Non-pigmented ciliary epithelial cell (primary cell): ENCODE results near the gene ZNF277.

Source experiments
- DNase-seq: peaks from one replicate; pipeline ENCODE4 v3.0.0-alpha.2; 2010; ENCODE audit warnings: low read depth

Gene ZNF277

DNA sequence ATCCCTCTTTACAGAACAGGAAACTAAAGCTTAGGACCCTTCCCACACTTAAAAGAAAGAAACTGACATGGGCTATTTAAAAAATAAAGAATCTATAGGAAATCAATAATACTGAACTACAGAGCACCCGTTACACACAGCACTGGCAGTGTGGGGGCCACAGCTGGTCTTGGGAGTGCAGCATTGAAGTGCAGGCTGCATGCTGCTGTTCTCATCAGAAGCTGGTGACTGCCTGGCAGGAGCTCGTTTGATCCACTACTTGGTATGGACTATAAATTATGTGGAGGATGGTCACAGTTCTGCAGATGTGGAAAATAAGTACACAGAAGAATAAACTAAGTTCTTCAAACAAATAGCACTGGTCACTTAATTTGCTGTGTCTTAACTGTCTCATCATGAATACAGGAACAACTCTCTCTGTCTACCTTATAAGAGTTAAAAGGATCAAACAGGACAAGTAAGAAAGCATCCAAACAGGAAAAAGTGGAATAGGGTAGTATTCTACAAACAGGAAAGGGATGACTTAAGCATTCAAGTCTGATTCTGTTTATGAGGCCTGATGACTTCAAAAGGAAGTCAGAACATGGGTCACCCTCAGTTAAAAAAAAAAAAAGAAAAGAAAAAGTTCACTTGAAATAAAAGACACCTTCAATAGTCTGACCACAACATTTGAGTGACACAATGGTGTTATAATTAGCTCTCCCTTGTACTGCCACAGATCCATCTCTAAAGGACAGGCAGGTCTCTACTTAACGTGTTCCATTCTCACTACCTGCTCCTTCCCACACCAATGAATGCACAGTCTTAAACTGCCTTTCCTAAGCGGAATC lies 21.3 kb upstream of the ZNF277 start:
- no peak for DNase-seq

DNA sequence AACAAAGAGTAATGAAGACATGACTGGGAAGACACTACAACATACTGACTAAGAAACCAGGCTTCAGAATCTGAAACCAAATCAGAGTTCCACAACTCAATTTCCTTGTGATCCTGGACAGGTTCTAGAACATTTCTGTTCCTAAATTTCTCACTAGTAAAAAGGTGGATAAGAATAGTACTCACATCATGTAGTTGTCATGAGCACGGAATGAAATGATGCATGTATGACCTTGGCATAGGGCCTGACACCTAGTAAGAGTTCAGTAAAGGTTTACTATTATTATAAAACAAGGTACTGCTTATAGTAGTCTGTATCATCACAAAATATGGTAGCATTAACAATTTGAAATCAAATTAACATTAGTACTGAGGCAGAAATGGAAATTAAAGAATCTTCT lies 20.2 kb upstream of the ZNF277 start:
- DNase-seq: no peak

DNA sequence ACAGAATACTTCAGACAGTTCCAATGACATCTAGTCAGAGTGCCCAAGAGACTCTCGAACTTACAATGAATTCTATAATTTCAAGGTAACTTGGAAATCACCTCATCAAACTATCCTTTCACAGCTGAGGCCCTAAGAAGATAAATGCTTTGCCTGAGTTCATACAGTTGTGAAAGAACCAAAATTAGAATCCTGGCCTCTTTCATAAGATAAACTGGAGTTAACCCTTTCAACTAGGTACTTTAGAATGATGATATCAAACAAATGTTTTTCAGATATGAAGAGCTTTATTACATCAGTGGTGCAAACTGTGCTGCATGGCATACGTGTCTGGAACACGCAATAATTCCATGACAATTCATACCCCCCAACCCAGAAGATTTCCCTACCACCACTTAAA lies 18.2 kb upstream of the ZNF277 start:
- no peak for DNase-seq

DNA sequence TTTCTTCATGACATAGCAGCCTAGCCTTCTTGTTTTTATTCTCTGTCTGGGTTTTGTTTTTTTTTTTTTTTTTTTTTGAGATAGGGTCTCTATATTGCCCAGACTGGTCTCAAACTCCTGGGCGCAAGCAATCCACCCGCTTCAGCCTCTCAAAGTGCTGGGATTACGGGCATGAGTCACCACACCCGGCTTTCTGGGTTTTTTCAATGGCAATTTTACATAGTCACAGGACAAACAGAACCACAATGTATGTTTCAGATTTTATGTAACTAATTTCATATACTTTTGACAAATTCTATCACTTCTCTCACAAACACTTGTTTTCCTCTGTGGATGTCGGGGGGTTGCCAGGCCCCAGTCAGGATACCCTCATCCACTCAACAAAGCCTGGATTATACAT lies 16.8 kb upstream of the ZNF277 start:
- no peak for DNase-seq

DNA sequence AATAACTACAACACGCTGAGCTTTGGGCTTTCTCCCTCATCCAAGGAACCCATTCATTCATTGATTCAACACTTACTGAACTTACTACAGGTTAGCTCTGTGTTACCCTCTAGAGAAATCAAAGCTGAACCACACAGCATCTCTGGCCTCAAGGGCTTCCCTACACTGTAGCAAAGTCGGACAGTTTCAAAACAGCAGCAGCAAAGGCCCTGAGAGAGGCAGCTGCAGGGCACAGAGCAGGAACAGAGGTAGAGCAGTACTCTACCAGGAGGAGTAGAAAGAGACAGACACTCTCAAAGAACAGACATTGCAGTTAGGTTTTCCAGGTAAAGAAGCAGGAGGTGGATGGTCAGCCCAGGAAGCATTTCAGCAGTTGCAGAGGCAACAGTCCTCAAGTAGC lies 16.4 kb upstream of the ZNF277 start:
- DNase-seq: no peak

DNA sequence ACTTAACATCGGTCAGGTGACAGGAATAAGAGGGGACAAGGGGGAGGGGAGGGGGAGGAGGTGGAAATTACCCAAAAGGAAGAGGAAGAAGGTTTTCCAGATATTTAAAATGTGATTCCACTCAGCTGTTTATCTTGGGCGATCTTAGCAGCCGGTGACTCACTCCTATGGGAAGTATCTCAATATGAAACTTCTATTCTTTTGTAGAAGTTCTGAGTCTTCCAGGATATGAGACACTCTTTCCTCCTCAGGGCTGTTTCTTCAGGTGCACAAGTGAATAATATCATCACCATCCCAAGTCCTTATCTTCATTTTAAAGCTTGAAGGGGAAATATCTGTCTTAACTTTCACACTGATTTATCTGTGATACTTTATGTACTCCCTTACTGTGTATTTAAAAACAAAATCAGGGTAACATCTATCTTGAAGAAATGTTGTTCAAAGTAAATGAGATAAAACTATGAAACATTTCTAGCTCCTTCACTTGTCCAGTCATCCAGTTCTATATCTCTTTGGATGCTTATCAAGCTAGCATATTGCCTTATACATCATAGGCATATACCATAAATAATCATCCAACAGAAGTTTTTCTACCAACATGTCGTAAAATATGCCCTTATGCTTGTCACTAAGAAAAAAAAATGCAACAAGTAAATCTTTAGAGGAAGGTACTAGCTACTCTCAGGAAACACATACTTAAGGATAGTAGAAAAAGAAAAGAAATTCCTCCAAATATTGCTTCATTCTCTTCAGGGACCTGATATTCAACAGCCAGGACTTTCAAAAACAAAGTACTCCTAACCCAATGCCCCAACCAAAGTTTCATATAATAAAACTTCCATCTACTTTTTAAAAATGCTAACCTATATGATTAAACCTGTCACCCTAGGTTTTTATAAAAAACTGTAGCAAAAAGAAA lies 14.0 kb upstream of the ZNF277 start:
- DNase-seq: no peak

DNA sequence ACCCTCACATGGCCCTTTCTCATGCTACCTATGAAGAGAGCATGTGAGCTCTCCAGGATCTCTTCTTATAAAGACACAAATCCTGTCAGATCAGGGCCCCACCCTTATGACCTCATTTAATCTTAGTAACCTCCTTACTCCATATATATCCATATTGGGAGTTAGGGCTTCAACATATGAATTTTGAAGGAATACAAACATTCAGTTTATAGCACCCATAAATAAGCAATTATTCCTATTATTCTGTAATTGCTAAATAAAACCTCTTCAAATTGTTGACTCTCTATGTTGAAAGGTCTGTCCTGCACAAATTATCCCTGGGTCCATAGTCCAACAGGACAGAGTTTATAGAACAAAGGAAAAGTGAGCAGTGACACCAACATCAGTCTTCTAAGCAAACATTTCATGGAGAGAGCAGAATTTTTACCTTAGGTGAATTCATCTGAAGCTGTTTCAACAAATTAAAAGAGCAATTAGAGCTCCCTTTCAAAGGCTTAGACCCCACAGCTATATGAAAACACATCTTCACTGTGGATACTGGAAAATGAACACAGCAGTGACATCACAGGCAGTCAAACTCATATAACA lies 12.5 kb upstream of the ZNF277 start:
- DNase-seq: no peak

DNA sequence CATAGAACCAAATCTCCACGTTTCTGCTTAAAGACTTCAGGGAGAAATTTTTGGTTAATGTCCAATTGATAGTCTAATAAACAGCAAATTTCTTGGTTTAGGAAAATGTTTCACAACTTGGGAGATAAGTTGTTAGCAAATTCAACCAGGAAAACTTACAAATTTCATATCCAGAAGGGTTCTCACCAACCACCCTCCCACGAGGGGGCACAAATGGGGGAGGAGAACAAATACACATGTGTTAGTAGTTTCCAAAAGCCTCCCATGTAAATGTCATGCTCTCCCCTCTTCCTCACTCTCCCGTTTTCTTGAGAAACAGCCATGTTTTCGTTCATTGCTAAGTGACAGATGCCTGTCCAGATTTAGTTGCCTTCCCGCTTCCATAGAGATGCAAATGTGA lies 10.8 kb upstream of the ZNF277 start:
- DNase-seq: no peak

DNA sequence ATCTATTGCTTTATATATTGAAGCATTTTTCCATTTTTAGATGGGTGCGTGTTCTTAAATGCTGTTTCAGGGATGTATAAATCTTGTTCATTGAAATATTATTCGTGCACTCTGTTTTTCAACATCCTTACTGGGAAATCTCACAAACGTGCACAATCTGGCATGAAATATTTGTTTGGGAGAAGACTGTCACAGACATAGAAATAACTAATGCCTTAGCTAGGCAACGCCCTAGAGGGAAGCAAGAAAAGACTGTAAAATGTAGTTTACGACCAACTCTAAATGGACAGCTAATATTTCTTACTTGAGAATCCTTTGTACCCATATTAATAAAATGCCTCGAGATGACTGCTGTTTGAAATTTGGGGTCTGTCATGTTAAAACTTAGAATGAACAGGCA lies 9.2 kb upstream of the ZNF277 start:
- no peak for DNase-seq

DNA sequence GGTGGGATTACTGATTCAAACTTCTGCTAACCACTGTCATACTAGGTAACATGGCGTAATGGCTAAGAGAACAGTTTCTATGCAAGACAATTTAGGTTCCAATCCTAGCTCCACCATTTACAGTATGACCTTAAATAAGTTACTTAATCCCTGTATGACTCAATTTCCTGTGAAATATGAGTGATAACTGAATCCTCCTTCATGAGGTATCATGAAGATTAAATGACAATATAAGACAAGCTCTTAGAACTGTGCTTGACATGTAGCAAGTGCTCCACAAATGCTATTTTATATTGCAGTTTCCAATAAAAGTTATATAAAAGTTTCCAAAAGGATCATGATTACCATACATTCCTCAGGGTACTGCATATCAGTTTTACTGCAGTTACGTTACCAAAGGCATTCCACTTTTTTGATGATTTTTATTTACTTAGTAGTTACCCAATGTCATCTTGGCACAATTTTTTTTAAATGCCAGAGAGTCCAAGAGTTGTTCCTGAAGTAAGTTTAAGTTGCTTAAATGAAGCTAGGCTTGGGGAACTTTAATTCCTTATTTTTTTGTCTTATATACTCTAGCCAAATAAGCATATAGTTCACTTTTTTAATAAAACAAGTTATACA lies 7.3 kb upstream of the ZNF277 start:
- DNase-seq: no peak

DNA sequence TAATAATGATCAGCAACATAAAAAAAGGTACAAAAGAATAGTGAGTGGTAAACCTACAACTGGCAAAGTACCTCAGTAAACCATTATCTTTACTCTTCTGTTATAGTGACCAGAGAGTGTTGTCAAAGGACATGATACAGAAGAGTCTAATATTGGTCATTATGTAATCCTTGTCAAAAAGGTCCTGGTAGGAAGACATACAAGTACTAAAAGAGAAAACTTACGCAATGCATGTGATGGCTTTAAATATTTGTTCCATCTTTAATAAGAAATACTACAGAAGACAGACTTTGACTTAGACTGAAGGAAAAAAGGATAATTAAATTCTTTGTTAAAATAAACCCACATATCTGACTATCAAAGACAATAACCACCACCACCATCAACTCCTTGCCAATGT lies 6.8 kb upstream of the ZNF277 start:
- DNase-seq: no peak

DNA sequence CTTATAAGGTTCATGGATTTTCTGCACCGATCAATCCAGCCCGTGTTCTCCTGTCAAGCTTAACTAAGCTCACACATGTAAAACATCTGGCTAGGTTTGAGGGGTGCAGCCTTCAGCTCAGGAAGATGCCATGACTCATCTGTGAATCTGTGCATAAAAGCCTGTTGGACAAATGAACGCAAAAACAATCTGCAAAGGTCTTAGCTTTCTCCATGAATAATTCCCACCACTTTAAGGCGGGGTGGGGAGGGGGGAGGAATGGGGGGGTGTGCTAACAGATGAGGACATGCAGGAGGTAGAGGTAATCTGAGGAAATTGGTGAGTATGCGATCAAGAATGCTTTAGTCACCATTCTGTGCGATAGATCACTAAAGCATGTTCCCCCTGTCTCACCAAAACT lies 5.1 kb upstream of the ZNF277 start:
- DNase-seq: peak; percentile 75

GRCh38 chr7:112201839-112202238 lies 4.7 kb upstream of the ZNF277 start:
- DNase-seq: no peak

GRCh38 chr7:112202816-112203215 lies 3.7 kb upstream of the ZNF277 start:
- no peak for DNase-seq

DNA sequence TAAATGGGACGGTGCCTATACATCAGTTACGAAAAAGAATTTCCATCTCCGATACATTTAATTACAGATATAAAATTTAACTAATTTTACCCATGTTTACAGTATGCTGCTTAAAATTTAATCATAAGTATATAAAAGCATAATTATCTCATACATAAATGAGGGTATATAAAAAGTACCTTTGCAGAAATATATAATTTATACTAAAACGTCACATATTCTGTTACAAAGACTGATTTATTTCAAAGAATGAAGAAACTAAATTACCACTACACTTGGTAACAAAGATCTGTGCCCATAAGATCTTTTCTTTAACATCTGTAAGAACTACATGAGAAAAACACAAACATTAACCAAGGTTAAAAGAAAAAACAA lies 3.1 kb upstream of the ZNF277 start:
- no peak for DNase-seq

DNA sequence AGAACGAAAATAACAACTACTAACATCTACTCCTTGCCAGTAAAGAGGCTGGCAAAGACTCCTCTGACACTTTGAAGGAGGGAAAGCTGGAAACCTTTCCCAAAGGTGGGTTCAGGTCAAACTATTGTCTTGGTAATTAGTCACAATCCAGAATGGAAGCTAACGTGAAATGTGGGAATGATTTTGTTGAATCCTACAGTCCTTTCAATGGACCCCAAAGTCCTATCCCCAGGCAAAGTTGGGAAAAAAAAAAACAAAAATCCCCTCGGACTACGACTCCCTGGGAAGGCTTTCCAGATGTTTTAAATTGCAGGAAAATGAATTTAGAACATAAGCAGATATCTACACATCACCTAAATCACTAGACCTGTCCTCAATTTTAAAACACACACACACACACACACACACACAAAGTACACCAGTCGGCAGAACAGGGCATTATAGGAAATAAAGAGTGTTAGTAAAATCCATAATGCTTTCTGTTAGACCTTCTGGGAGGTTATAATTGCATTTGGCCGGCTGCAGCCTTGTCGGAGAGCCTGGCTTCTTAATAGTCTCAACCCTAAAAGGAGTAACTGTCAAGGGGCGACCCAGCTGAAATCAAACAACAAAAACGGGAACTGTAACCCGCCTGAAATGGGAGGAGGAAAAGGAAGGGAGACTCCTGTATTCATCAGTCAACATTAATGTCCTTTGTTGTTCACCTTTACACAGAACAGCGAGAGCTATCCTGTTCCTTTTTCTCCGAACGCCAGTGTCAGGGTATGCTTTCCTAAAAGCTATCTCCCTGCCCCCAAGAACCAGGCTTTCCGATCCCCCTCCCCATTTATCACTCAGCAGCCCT lies 1.8 kb upstream of the ZNF277 start:
- no peak for DNase-seq

GRCh38 chr7:112205343-112206237 lies 905 bp upstream of the ZNF277 start:
- no peak for DNase-seq

GRCh38 chr7:112206991-112207592 lies 597 bp downstream of the ZNF277 start:
- no peak for DNase-seq

DNA sequence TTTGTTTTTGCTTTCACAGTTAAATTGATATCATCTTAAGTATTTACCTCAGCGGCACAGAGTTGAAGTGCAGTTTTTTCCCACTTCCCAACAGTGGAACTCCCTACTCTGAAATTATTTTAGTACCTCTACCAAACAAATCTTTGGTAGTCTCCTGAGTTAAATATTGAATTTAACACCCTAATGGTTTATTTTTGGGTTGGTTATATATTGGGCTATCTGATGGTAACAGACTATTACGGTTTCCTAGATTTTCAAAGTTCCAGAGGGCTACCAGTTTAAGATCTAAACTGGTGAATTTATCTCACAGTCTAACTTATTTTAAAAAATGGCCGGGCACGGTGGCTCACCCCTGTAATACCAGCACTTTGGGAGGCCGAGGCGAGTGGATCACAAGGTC lies 1.3 kb downstream of the ZNF277 start:
- no peak for DNase-seq

GRCh38 chr7:112211348-112211907 lies 4.9 kb downstream of the ZNF277 start:
- no peak for DNase-seq
